ENCODE measurements around the gene OSER1. TPM values are rescaled to one million over a fixed set of nuclear protein-coding genes. Genes with fewer than 3 reads are reported as not detected.
A peak's percentile ranks its signal among the peaks of the same experiment; 100 is the strongest.
"Not testable (repeated sequence)": the region's sequence is repeated elsewhere in the genome, so short reads cannot be mapped to it uniquely, and the experiment has no call there.

OSER1 gene
- total RNA-seq, 2 experiments from 2014 or later = 27.7 to 28.4 TPM

- CTCF ChIA-PET = interaction anchor here (1.2 to 2.5 kb wide), 3 partner anchors 10 to 78 kb away, joined by 5 to 19 read pairs (median 7); no protein-coding TSS in a partner anchor
- peaks cover 17% of the 10 kb centered on the region for H3K36me3 Mint-ChIP-seq (ENCODE audit: low read depth)
- intact Hi-C loops (cut with micrococcal nuclease) = no loop called here
- DNase-seq = no peak
- no peaks in the 10 kb centered on the region for H3K9me3 Mint-ChIP-seq
- H3K4me3 Mint-ChIP-seq = no peak overlapping the region
- H3K27ac Mint-ChIP-seq = no peak overlapping the region
- no peaks in the 10 kb centered on the region for H3K27me3 Mint-ChIP-seq (ENCODE audit: low read depth)
- peaks cover 17% of the 10 kb centered on the region for H3K4me1 Mint-ChIP-seq (ENCODE audit: low read depth)
Observed at GRCh38 chr20:44195605-44196004, 15.0 kb downstream of the OSER1 start.

GRCh38 chr20:44193801-44194200 is 16.8 kb downstream of the OSER1 start:
- CTCF ChIA-PET = interaction anchor here (1.2 kb wide), 1 partner anchor 23 kb away, joined by 4 read pairs; no protein-coding TSS in a partner anchor
- intact Hi-C loops (cut with micrococcal nuclease) = loop anchor here (5.0 kb wide), 1 partner anchor 446 kb away; no protein-coding TSS in a partner anchor
- H3K4me1 Mint-ChIP-seq (ENCODE audit: low read depth) = peaks cover 1% of the 10 kb centered on the region
- H3K9me3 Mint-ChIP-seq = no peaks in the 10 kb centered on the region
- no peak for DNase-seq
- H3K27me3 Mint-ChIP-seq (ENCODE audit: low read depth) = peaks cover 4% of the 10 kb centered on the region
- no peak overlapping the region for H3K27ac Mint-ChIP-seq
- peaks cover 8% of the 10 kb centered on the region for H3K36me3 Mint-ChIP-seq (ENCODE audit: low read depth)
- H3K4me3 Mint-ChIP-seq = no peak overlapping the region

- H3K9me3 Mint-ChIP-seq; DNase-seq; H3K27ac Mint-ChIP-seq; H3K36me3 Mint-ChIP-seq (ENCODE audit: low read depth); H3K4me3 Mint-ChIP-seq; H3K4me1 Mint-ChIP-seq (ENCODE audit: low read depth): not testable (repeated sequence)
- intact Hi-C loops (cut with micrococcal nuclease) = loop anchor here (5.0 kb wide), 1 partner anchor 444 kb away; no protein-coding TSS in a partner anchor
- CTCF ChIA-PET = interaction anchor here (3.2 to 8.9 kb wide), 2 partner anchors 72 to 120 kb away, joined by 12 to 116 read pairs; partner anchors contain the start of gene FITM2
- peaks cover 16% of the 10 kb centered on the region for H3K27me3 Mint-ChIP-seq (ENCODE audit: low read depth)
Observed at GRCh38 chr20:44191640-44192039, 18.9 kb downstream of the OSER1 start.

GRCh38 chr20:44190197-44190852 is 20.2 kb downstream of the OSER1 start:
- not testable (repeated sequence) for H3K9me3 Mint-ChIP-seq; H3K27ac Mint-ChIP-seq; H3K4me3 Mint-ChIP-seq; H3K36me3 Mint-ChIP-seq (ENCODE audit: low read depth); H3K4me1 Mint-ChIP-seq (ENCODE audit: low read depth)
- CTCF ChIA-PET = interaction anchor here (0.5 to 8.9 kb wide), 21 partner anchors 10 to 753 kb away, joined by 3 to 116 read pairs (median 5); partner anchors contain the start of gene FITM2
- peak; percentile 74 for DNase-seq
- intact Hi-C loops (cut with micrococcal nuclease) = loop anchor here (1.0 to 5.0 kb wide), 3 partner anchors 74 to 741 kb away; no protein-coding TSS in a partner anchor
- peaks cover 28% of the 10 kb centered on the region for H3K27me3 Mint-ChIP-seq (ENCODE audit: low read depth)

GRCh38 chr20:44188752-44189151 is 21.8 kb downstream of the OSER1 start:
- peaks cover 33% of the 10 kb centered on the region for H3K27me3 Mint-ChIP-seq (ENCODE audit: low read depth)
- DNase-seq = no peak
- no peak overlapping the region for H3K27ac Mint-ChIP-seq
- H3K9me3 Mint-ChIP-seq = no peaks in the 10 kb centered on the region
- peaks cover 8% of the 10 kb centered on the region for H3K4me1 Mint-ChIP-seq (ENCODE audit: low read depth)
- no peaks in the 10 kb centered on the region for H3K36me3 Mint-ChIP-seq (ENCODE audit: low read depth)
- intact Hi-C loops (cut with micrococcal nuclease) = no loop called here
- no peak overlapping the region for H3K4me3 Mint-ChIP-seq
- CTCF ChIA-PET = interaction anchor here (0.7 to 8.9 kb wide), 14 partner anchors 10 to 438 kb away, joined by 3 to 116 read pairs (median 6); partner anchors contain the start of gene FITM2

- intact Hi-C loops (cut with micrococcal nuclease) = no loop called here
- no peak for DNase-seq
- Mint-ChIP-seq H3K4me1 (ENCODE audit: low read depth) (peaks cover 8% of the 10 kb centered on the region), H3K36me3 (ENCODE audit: low read depth) (no peaks in the 10 kb centered on the region), H3K4me3 (no peak overlapping the region), H3K27ac (no peak overlapping the region), H3K27me3 (ENCODE audit: low read depth) (peaks cover 36% of the 10 kb centered on the region), H3K9me3 (no peaks in the 10 kb centered on the region)
- CTCF ChIA-PET = interaction anchor here (0.7 to 8.9 kb wide), 8 partner anchors 10 to 437 kb away, joined by 3 to 116 read pairs (median 6); no protein-coding TSS in a partner anchor
Observed at GRCh38 chr20:44187772-44188709, 22.5 kb downstream of the OSER1 start.

- DNase-seq = no peak
- H3K4me3 Mint-ChIP-seq = peak within 1 kb of the TSS; percentile 7
- no peaks in the 10 kb centered on the region for H3K36me3 Mint-ChIP-seq (ENCODE audit: low read depth)
- CTCF ChIA-PET = interaction anchor here (0.7 to 8.9 kb wide), 4 partner anchors 11 to 77 kb away, joined by 3 to 116 read pairs (median 3); no protein-coding TSS in a partner anchor
- H3K4me1 Mint-ChIP-seq (ENCODE audit: low read depth) = peaks cover 8% of the 10 kb centered on the region
- peaks cover 41% of the 10 kb centered on the region for H3K27me3 Mint-ChIP-seq (ENCODE audit: low read depth)
- intact Hi-C loops (cut with micrococcal nuclease) = no loop called here
- no peaks in the 10 kb centered on the region for H3K9me3 Mint-ChIP-seq
- H3K27ac Mint-ChIP-seq = no peak within 1 kb of the TSS
Observed at GRCh38 chr20:44187054-44187771, 23.4 kb downstream of the OSER1 start, which contains the start of gene JPH2. Gene JPH2 (minus strand): TSS chr20:44187188. CDS start chr20:44186705, 483 bp downstream.

- intact Hi-C loops (cut with micrococcal nuclease) = no loop called here
- Mint-ChIP-seq H3K4me3 (peak overlapping the region; percentile 7), H3K4me1 (ENCODE audit: low read depth) (peaks cover 8% of the 10 kb centered on the region), H3K36me3 (ENCODE audit: low read depth) (no peaks in the 10 kb centered on the region), H3K9me3 (no peaks in the 10 kb centered on the region), H3K27ac (no peak overlapping the region), H3K27me3 (ENCODE audit: low read depth) (peaks cover 44% of the 10 kb centered on the region)
- DNase-seq = no peak
- CTCF ChIA-PET = interaction anchor here (8.9 kb wide), 1 partner anchor 67 kb away, joined by 116 read pairs; no protein-coding TSS in a partner anchor
Observed at GRCh38 chr20:44186674-44187053, 23.9 kb downstream of the OSER1 start.

- Mint-ChIP-seq H3K4me3 (no peak overlapping the region), H3K4me1 (ENCODE audit: low read depth) (peaks cover 8% of the 10 kb centered on the region), H3K27me3 (ENCODE audit: low read depth) (peaks cover 44% of the 10 kb centered on the region), H3K9me3 (no peaks in the 10 kb centered on the region), H3K27ac (no peak overlapping the region), H3K36me3 (ENCODE audit: low read depth) (no peaks in the 10 kb centered on the region)
- no peak for DNase-seq
- intact Hi-C loops (cut with micrococcal nuclease) = no loop called here
- CTCF ChIA-PET = interaction anchor here (0.8 to 8.9 kb wide), 2 partner anchors 10 to 67 kb away, joined by 5 to 116 read pairs; no protein-coding TSS in a partner anchor
Observed at GRCh38 chr20:44186201-44186600, 24.4 kb downstream of the OSER1 start.

- no peak for DNase-seq
- no peaks in the 10 kb centered on the region for H3K36me3 Mint-ChIP-seq (ENCODE audit: low read depth)
- no peak overlapping the region for H3K4me3 Mint-ChIP-seq
- CTCF ChIA-PET = interaction anchor here (0.8 to 8.9 kb wide), 2 partner anchors 10 to 66 kb away, joined by 5 to 116 read pairs; no protein-coding TSS in a partner anchor
- H3K27me3 Mint-ChIP-seq (ENCODE audit: low read depth) = peaks cover 48% of the 10 kb centered on the region
- intact Hi-C loops (cut with micrococcal nuclease) = no loop called here
- no peak overlapping the region for H3K27ac Mint-ChIP-seq
- H3K4me1 Mint-ChIP-seq (ENCODE audit: low read depth) = peaks cover 8% of the 10 kb centered on the region
- no peaks in the 10 kb centered on the region for H3K9me3 Mint-ChIP-seq
Observed at GRCh38 chr20:44185574-44185973, 25.0 kb downstream of the OSER1 start.

- no peaks in the 10 kb centered on the region for H3K9me3 Mint-ChIP-seq
- no peaks in the 10 kb centered on the region for H3K36me3 Mint-ChIP-seq (ENCODE audit: low read depth)
Observed at GRCh38 chr20:44183282-44183681, 27.3 kb downstream of the OSER1 start.

More at GRCh38 chr20:44183282-44183681, 27.3 kb downstream of the OSER1 start:
- Mint-ChIP-seq H3K4me1 (ENCODE audit: low read depth) (peaks cover 8% of the 10 kb centered on the region), H3K27me3 (ENCODE audit: low read depth) (peaks cover 43% of the 10 kb centered on the region), H3K27ac (no peak overlapping the region), H3K4me3 (no peak overlapping the region)
- intact Hi-C loops (cut with micrococcal nuclease) = no loop called here
- CTCF ChIA-PET = interaction anchor here (0.8 kb wide), 1 partner anchor 72 kb away, joined by 3 read pairs; no protein-coding TSS in a partner anchor
- no peak for DNase-seq
